ENCODE data around the gene C19orf12.

C19orf12 gene

GRCh38 chr19:29735829-29736228, 20.8 kb upstream of the C19orf12 start (continued):
- TF ChIP-seq, protein P1, sequence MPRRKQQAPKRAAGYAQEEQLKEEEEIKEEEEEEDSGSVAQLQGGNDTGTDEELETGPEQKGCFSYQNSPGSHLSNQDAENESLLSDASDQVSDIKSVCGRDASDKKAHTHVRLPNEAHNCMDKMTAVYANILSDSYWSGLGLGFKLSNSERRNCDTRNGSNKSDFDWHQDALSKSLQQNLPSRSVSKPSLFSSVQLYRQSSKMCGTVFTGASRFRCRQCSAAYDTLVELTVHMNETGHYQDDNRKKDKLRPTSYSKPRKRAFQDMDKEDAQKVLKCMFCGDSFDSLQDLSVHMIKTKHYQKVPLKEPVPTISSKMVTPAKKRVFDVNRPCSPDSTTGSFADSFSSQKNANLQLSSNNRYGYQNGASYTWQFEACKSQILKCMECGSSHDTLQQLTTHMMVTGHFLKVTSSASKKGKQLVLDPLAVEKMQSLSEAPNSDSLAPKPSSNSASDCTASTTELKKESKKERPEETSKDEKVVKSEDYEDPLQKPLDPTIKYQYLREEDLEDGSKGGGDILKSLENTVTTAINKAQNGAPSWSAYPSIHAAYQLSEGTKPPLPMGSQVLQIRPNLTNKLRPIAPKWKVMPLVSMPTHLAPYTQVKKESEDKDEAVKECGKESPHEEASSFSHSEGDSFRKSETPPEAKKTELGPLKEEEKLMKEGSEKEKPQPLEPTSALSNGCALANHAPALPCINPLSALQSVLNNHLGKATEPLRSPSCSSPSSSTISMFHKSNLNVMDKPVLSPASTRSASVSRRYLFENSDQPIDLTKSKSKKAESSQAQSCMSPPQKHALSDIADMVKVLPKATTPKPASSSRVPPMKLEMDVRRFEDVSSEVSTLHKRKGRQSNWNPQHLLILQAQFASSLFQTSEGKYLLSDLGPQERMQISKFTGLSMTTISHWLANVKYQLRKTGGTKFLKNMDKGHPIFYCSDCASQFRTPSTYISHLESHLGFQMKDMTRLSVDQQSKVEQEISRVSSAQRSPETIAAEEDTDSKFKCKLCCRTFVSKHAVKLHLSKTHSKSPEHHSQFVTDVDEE (CRISPR knock-in tag; IDR thresholded peaks at IDR 0.05), result no peak
- no peak for TF ChIP-seq CSDC2 (CRISPR knock-in tag; IDR thresholded peaks at IDR 0.05)

- no peak for TF ChIP-seq ISL1 (CRISPR knock-in tag; IDR thresholded peaks at IDR 0.05)
- no peak for TF ChIP-seq ESRRG (CRISPR knock-in tag; IDR thresholded peaks at IDR 0.05)
- TF ChIP-seq PPARA (CRISPR knock-in tag; IDR thresholded peaks at IDR 0.05; ENCODE audit: borderline replicate concordance), result no peak
- TF ChIP-seq ARNTL (CRISPR knock-in tag; IDR thresholded peaks at IDR 0.05; ENCODE audit: borderline replicate concordance, low read depth), result no peak
- no peak for ATAC-seq
These were observed 16.3 kb upstream of the C19orf12 start for GRCh38 chr19:29731331-29731850.

DNA sequence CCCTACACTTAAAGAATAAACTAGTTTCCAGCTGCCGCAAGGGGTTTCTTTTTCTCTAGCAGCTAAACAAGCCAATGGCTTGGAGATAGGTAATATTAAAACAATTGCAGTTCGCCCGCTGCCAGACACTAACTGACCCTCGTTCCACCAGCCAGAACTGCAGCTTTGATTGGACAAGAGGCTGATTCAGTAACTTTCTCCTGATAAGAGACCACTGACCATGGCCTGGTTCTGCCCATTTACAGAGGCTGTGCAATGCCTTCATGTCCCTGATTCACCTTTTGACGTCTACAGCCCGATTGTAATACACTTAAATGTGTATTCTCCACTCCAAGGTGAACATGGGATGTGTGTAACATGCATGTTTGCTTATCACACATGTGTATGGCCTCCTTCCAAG, 12.8 kb upstream of the C19orf12 start:
- no peak for ATAC-seq
- TF ChIP-seq ZFP30 (CRISPR knock-in tag; IDR thresholded peaks at IDR 0.05) (no peak), SNAI2 (CRISPR knock-in tag; IDR thresholded peaks at IDR 0.05) (no peak), RARB (CRISPR knock-in tag; IDR thresholded peaks at IDR 0.05) (no peak), PPARA (CRISPR knock-in tag; IDR thresholded peaks at IDR 0.05; ENCODE audit: borderline replicate concordance) (no peak), TOX (CRISPR knock-in tag; IDR thresholded peaks at IDR 0.05; ENCODE audit: borderline replicate concordance) (no peak), ARNTL (CRISPR knock-in tag; IDR thresholded peaks at IDR 0.05; ENCODE audit: borderline replicate concordance, low read depth) (no peak), ZNF565 (CRISPR knock-in tag; conservative IDR thresholded peaks at IDR 0.05; ENCODE audit: low read depth) (no peak), ZNF8 (CRISPR knock-in tag; IDR thresholded peaks at IDR 0.05) (no peak), ZNF70 (CRISPR knock-in tag; IDR thresholded peaks at IDR 0.05) (no peak)
- TF ChIP-seq, protein P1 (CRISPR knock-in tag; IDR thresholded peaks at IDR 0.05), result no peak
- TF ChIP-seq, protein P2, sequence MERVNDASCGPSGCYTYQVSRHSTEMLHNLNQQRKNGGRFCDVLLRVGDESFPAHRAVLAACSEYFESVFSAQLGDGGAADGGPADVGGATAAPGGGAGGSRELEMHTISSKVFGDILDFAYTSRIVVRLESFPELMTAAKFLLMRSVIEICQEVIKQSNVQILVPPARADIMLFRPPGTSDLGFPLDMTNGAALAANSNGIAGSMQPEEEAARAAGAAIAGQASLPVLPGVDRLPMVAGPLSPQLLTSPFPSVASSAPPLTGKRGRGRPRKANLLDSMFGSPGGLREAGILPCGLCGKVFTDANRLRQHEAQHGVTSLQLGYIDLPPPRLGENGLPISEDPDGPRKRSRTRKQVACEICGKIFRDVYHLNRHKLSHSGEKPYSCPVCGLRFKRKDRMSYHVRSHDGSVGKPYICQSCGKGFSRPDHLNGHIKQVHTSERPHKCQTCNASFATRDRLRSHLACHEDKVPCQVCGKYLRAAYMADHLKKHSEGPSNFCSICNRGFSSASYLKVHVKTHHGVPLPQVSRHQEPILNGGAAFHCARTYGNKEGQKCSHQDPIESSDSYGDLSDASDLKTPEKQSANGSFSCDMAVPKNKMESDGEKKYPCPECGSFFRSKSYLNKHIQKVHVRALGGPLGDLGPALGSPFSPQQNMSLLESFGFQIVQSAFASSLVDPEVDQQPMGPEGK (CRISPR knock-in tag; IDR thresholded peaks at IDR 0.05; ENCODE audit: borderline replicate concordance), result no peak
- TF ChIP-seq, protein P3, sequence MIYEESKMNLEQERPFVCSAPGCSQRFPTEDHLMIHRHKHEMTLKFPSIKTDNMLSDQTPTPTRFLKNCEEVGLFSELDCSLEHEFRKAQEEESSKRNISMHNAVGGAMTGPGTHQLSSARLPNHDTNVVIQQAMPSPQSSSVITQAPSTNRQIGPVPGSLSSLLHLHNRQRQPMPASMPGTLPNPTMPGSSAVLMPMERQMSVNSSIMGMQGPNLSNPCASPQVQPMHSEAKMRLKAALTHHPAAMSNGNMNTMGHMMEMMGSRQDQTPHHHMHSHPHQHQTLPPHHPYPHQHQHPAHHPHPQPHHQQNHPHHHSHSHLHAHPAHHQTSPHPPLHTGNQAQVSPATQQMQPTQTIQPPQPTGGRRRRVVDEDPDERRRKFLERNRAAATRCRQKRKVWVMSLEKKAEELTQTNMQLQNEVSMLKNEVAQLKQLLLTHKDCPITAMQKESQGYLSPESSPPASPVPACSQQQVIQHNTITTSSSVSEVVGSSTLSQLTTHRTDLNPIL (CRISPR knock-in tag; IDR thresholded peaks at IDR 0.05; ENCODE audit: low read depth), result no peak

DNA sequence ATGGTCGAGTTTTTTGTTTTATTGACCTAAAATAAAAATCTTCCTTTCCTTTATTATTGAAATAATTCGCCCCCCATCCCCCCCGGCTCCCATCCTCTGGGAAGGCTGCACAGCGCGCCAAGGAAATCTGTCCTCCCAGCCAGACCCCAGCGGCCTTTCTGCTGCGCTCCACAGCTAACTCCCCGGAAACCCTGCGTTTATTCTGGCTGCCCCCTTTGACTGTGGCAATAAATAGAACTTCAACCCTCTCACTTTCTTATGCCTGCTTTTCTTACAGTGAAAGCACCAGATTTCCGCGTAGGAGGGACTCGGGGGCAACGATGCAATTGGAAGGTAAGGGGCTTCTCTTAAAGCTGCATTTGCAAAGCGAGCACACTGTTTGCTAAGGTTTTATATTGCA, 9.7 kb upstream of the C19orf12 start:
- TF ChIP-seq ZFP30 (CRISPR knock-in tag; IDR thresholded peaks at IDR 0.05) (no peak), SNAI2 (CRISPR knock-in tag; IDR thresholded peaks at IDR 0.05) (no peak), TOX (CRISPR knock-in tag; IDR thresholded peaks at IDR 0.05; ENCODE audit: borderline replicate concordance) (no peak), CSRNP3 (CRISPR knock-in tag; IDR thresholded peaks at IDR 0.05) (no peak), ZNF70 (CRISPR knock-in tag; IDR thresholded peaks at IDR 0.05) (no peak), CSDC2 (CRISPR knock-in tag; IDR thresholded peaks at IDR 0.05) (no peak), ARNTL (CRISPR knock-in tag; IDR thresholded peaks at IDR 0.05; ENCODE audit: borderline replicate concordance, low read depth) (no peak), TCF4 (CRISPR knock-in tag; IDR thresholded peaks at IDR 0.05; ENCODE audit: borderline replicate concordance) (no peak), ESRRG (CRISPR knock-in tag; IDR thresholded peaks at IDR 0.05) (no peak), GLIS3 (CRISPR knock-in tag; IDR thresholded peaks at IDR 0.05) (no peak), ISL1 (CRISPR knock-in tag; IDR thresholded peaks at IDR 0.05) (no peak), ZFP3 (CRISPR knock-in tag; IDR thresholded peaks at IDR 0.05) (no peak), PPARA (CRISPR knock-in tag; IDR thresholded peaks at IDR 0.05; ENCODE audit: borderline replicate concordance) (no peak)
- TF ChIP-seq, protein P1 (CRISPR knock-in tag; IDR thresholded peaks at IDR 0.05), result no peak
- TF ChIP-seq, protein P3 (CRISPR knock-in tag; IDR thresholded peaks at IDR 0.05; ENCODE audit: low read depth), result no peak
- no peak for ATAC-seq

All from SK-N-SH treated with all-trans-retinoic acid at 6 μM for 48 hours (cell line).